GM21360 (cell line): ENCODE results near the gene KLF8.

ENCODE experiments used
- ATAC-seq: cut with Tn5 transposase; IDR thresholded peaks from one replicate; pipeline ENCODE4 v1.9.1; 2021; ENCODE audit warnings: mild to moderate bottlenecking, moderate library complexity; ENCODE audit not compliant: unreplicated experiment

The KLF8 gene

GRCh38 chrX:56308726-56309125, 76.6 kb downstream of the KLF8 start:
- ATAC-seq = no peak

GRCh38 chrX:56309881-56310280, 77.7 kb downstream of the KLF8 start:
- ATAC-seq = no peak

DNA sequence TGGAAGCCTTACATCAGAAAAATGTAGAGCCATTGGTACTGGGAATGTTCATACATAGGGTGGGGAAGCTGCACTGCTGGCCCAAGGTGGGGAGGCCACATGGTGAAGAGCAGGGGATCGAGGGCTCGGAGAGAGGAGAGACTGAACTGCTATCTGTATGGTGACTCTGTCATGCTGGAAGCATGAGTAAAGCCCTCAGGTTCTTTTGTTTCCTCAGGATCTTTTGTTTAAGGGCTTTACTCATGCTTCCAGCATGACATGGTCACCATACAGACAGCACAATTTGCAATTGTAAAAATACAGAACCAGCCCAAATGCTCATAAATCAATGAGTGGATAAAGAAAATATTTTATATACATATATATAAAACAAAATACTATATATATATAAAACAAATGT, 78.4 kb downstream of the KLF8 start:
- ATAC-seq = no peak

GRCh38 chrX:56313308-56313707, 81.2 kb downstream of the KLF8 start:
- ATAC-seq = no peak

GRCh38 chrX:56314334-56314733, 82.2 kb downstream of the KLF8 start:
- ATAC-seq = no peak

DNA sequence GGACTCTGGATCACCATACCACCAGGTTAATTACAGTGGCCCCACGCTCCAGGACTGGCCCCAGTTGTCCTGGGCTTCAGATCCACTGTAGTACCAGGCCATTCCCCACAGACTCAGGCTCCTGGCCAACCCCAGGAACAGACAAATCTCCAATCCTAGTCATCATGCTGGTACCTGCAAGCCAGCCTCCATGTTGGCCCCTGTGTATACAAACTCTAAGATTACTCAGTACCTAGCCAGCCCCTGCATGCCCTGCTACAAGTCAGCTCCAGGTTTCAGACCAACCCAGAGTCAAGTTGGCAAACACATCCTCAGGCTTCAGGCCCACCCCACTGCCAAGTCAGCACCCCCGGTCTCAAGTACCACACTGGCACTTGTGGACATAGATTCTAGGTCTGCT, 85.9 kb downstream of the KLF8 start:
- ATAC-seq = no peak

DNA sequence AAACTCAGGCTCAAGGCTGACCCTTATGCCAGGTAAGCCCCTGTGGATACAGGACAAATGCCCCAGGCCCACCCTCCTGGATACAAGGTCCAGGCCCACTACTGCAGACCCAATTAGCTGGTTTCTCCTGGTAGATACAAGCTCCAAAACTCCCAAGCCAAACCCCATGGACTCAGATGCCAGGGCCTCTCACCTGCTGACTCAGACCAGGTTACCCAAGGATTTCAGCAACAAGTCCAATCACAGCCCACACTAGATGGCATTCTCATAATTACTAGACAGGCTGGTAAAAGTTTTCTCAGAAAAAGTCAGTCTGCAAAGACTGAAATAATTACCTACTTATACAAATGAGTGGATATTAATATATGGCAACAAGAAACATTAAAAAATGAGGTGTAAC, 87.0 kb downstream of the KLF8 start:
- ATAC-seq = no peak
